GM21737 (cell line): Measurements from ENCODE around the gene DTNBP1.
"Not testable (repeated sequence)": the region's sequence is repeated elsewhere in the genome, so short reads cannot be mapped to it uniquely, and the experiment has no call there.

ENCODE experiments used
- ATAC-seq: cut with Tn5 transposase; IDR thresholded peaks from one replicate; pipeline ENCODE4 v1.9.1; 2021; ENCODE audit warnings: mild to moderate bottlenecking, moderate library complexity; ENCODE audit not compliant: unreplicated experiment

Gene DTNBP1

GRCh38 chr6:15672291-15672690 lies 9.5 kb upstream of the DTNBP1 start:
- ATAC-seq = no peak

- no peak for ATAC-seq
Measured at GRCh38 chr6:15668918-15669317, 6.1 kb upstream of the DTNBP1 start.

- ATAC-seq = not testable (repeated sequence)
Measured at GRCh38 chr6:15666896-15667295, 4.1 kb upstream of the DTNBP1 start.

GRCh38 chr6:15665237-15665636 lies 2.4 kb upstream of the DTNBP1 start:
- ATAC-seq = no peak

GRCh38 chr6:15663130-15663871 lies 473 bp upstream of the DTNBP1 start:
- ATAC-seq = no peak

- ATAC-seq = no peak
Measured at GRCh38 chr6:15661853-15662325, 939 bp downstream of the DTNBP1 start.

- no peak for ATAC-seq
Measured at GRCh38 chr6:15659181-15659580, 3.6 kb downstream of the DTNBP1 start.

- no peak for ATAC-seq
Measured at GRCh38 chr6:15658181-15658744, 4.6 kb downstream of the DTNBP1 start.

- ATAC-seq = no peak
Measured at GRCh38 chr6:15657290-15657689, 5.5 kb downstream of the DTNBP1 start.

- ATAC-seq = no peak
Measured at GRCh38 chr6:15656145-15656544, 6.7 kb downstream of the DTNBP1 start.

- ATAC-seq = no peak
Measured at GRCh38 chr6:15654250-15654649, 8.6 kb downstream of the DTNBP1 start.

GRCh38 chr6:15653581-15653980 lies 9.2 kb downstream of the DTNBP1 start:
- peak; percentile 52 for ATAC-seq

GRCh38 chr6:15650004-15650559 lies 12.7 kb downstream of the DTNBP1 start:
- ATAC-seq = not testable (repeated sequence)

- ATAC-seq = no peak
Measured at GRCh38 chr6:15644904-15645303, 17.9 kb downstream of the DTNBP1 start.

- ATAC-seq = no peak
Measured at GRCh38 chr6:15643542-15643941, 19.3 kb downstream of the DTNBP1 start.

- ATAC-seq = no peak
Measured at GRCh38 chr6:15642276-15642675, 20.6 kb downstream of the DTNBP1 start.

GRCh38 chr6:15638373-15638772 lies 24.5 kb downstream of the DTNBP1 start:
- no peak for ATAC-seq

GRCh38 chr6:15631432-15631831 lies 31.4 kb downstream of the DTNBP1 start:
- ATAC-seq = no peak

- ATAC-seq = no peak
Measured at GRCh38 chr6:15630202-15630601, 32.6 kb downstream of the DTNBP1 start.

GRCh38 chr6:15629487-15629886 lies 33.3 kb downstream of the DTNBP1 start:
- ATAC-seq = no peak

GRCh38 chr6:15628499-15629131 lies 34.2 kb downstream of the DTNBP1 start:
- no peak for ATAC-seq

- no peak for ATAC-seq
Measured at GRCh38 chr6:15627821-15628220, 35.0 kb downstream of the DTNBP1 start.
